CD4-positive, alpha-beta T cell treated with Interleukin-10 for 1 hour (primary cell): Measurements from ENCODE around the gene DENND1C.
"Not testable (repeated sequence)": the region's sequence is repeated elsewhere in the genome, so short reads cannot be mapped to it uniquely, and the experiment has no call there.

Experiments used
- DNase-seq: peaks from one replicate; pipeline ENCODE4 v3.0.0-alpha.2; 2020

DENND1C gene

DNA sequence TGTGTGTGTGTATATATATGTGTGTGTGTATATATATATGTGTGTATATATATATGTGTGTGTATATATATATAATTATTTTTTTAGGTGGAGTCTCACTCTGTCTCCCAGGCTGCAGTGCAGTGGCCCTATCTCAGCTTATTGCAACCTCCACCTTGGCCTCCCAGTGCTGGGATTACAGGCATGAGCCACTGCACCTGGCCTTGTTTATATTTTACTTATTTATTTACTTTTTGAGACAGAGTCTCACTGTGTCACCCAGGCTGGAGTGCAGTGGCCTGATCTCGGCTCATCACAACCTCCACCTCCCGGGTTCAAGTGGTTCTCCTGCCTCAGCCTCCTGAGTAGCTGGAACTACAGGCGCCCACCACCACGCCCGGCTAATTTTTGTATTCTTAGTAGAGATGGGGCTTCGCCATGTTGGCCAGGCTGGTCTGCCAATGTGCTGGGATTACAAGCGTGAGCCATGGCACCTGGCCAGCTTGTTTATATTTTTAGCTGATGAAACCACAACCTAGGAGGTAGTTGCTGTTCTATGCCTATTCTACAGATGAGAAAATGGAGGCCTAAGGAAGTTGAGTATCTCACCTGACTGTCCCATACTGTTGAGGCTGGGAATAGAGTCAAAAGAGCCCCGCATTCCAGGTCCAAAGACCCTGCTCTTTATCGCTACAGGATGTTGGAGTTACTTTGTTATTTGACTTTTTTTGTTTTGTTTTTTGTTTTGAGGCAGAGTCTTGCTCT, 26.6 kb upstream of the DENND1C start:
- not testable (repeated sequence) for DNase-seq

GRCh38 chr19:6503407-6504201, 22.0 kb upstream of the DENND1C start:
- DNase-seq = no peak

- DNase-seq = peak; percentile 52
Measured at GRCh38 chr19:6501740-6502648, 20.4 kb upstream of the DENND1C start, which contains the start of gene TUBB4A. TUBB4A (minus strand) TSS chr19:6502309; CDS start chr19:6502212, 97 bp downstream.

- no peak for DNase-seq
Measured at GRCh38 chr19:6500837-6501739, 19.5 kb upstream of the DENND1C start.

DNA sequence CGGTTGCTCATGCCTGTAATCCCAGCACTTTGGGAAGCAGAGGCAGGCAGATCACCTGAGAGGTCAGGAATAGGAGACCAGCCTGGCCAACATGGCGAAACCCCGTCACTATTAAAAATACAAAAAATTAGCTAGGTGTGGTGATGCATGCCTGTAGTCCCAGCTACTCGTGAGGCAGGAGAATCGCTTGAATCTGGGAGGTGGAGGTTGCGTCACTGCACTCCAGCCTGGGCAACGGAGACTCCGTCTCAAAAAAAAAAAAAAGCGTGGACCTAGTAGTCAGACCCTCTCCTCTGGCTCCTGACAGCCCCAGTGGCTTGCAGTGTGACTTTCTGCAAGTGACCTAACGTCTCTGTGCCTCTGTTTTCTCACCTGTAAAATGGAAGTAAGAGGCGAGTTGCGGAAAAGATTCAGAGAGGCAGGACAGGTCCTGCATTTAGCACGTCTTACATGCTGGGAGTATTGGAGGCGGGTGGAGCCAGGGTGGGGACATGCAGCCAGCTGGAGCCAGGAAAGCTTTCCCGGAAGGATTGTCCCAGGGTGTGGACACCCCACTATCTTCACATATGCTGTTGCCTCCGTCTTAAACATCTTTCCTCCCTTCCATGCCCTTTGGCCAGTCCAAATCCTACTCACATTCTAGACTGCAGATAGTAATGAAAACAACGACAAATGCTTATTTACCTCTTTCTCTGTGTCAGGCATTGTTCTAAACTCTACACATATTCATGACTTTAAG, 17.6 kb upstream of the DENND1C start:
- DNase-seq = no peak

GRCh38 chr19:6498294-6499036, 16.9 kb upstream of the DENND1C start:
- no peak for DNase-seq

- DNase-seq = no peak
Measured at GRCh38 chr19:6495947-6496346, 14.4 kb upstream of the DENND1C start.

- no peak for DNase-seq
Measured at GRCh38 chr19:6494438-6495036, 12.9 kb upstream of the DENND1C start.

- DNase-seq = no peak
Measured at GRCh38 chr19:6491802-6492592, 10.4 kb upstream of the DENND1C start.

GRCh38 chr19:6490134-6490533, 8.5 kb upstream of the DENND1C start:
- DNase-seq = no peak

GRCh38 chr19:6489278-6490061, 7.9 kb upstream of the DENND1C start:
- peak; percentile 41 for DNase-seq

GRCh38 chr19:6484831-6485230, 3.2 kb upstream of the DENND1C start:
- no peak for DNase-seq

GRCh38 chr19:6484230-6484629, 2.6 kb upstream of the DENND1C start:
- no peak for DNase-seq

- no peak for DNase-seq
Measured at GRCh38 chr19:6483235-6483634, 1.6 kb upstream of the DENND1C start.

DNA sequence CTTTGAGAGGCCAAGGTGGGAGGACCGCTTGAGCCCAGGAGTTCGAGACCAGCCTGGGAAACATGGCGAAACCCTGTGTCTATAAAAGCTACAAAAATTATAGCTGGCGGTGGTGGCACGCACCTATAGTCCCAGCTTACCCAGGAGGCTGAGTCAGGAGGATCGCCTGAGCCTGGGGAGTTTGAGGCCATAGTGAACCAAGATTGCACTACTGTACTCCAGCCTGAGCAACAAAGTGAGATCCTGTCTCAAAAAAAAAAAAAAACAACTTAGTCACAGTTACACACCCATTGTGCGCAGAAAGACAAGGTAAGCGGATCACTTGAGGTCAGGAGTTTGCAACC, 728 bp upstream of the DENND1C start:
- no peak for DNase-seq

- DNase-seq = peak; percentile 30
Measured at GRCh38 chr19:6480848-6481415, 655 bp downstream of the DENND1C start.

- no peak for DNase-seq
Measured at GRCh38 chr19:6479836-6480398, 1.7 kb downstream of the DENND1C start.

GRCh38 chr19:6478815-6479214, 2.8 kb downstream of the DENND1C start:
- no peak for DNase-seq
